ENCODE data around the gene GPR155.

GRCh38 chr2:174477759-174478158 lies 9.1 kb downstream of the GPR155 start:
- no peak for TF ChIP-seq CTCF (IDR thresholded peaks at IDR 0.05; ENCODE audit: low read depth, low read length, missing input control)
- no peak for TF ChIP-seq GABPA (IDR thresholded peaks at IDR 0.05 in 1 of 2, conservative IDR thresholded peaks at IDR 0.05 in 1 of 2)
- no peak for TF ChIP-seq RXRA (IDR thresholded peaks at IDR 0.05)
- TF ChIP-seq ATF3 (IDR thresholded peaks at IDR 0.05), result no peak
- no peak for TF ChIP-seq SP1 (IDR thresholded peaks at IDR 0.05)
- no peak for TF ChIP-seq EGR1 (IDR thresholded peaks at IDR 0.05; ENCODE audit: low read depth in 2 of 2)
- TF ChIP-seq TAF1 (conservative IDR thresholded peaks at IDR 0.05), result no peak
- TF ChIP-seq, protein P1, sequence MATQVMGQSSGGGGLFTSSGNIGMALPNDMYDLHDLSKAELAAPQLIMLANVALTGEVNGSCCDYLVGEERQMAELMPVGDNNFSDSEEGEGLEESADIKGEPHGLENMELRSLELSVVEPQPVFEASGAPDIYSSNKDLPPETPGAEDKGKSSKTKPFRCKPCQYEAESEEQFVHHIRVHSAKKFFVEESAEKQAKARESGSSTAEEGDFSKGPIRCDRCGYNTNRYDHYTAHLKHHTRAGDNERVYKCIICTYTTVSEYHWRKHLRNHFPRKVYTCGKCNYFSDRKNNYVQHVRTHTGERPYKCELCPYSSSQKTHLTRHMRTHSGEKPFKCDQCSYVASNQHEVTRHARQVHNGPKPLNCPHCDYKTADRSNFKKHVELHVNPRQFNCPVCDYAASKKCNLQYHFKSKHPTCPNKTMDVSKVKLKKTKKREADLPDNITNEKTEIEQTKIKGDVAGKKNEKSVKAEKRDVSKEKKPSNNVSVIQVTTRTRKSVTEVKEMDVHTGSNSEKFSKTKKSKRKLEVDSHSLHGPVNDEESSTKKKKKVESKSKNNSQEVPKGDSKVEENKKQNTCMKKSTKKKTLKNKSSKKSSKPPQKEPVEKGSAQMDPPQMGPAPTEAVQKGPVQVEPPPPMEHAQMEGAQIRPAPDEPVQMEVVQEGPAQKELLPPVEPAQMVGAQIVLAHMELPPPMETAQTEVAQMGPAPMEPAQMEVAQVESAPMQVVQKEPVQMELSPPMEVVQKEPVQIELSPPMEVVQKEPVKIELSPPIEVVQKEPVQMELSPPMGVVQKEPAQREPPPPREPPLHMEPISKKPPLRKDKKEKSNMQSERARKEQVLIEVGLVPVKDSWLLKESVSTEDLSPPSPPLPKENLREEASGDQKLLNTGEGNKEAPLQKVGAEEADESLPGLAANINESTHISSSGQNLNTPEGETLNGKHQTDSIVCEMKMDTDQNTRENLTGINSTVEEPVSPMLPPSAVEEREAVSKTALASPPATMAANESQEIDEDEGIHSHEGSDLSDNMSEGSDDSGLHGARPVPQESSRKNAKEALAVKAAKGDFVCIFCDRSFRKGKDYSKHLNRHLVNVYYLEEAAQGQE (IDR thresholded peaks at IDR 0.05), result no peak
- no peak for TF ChIP-seq RAD21 (IDR thresholded peaks at IDR 0.05)
- no peak for TF ChIP-seq JUND (IDR thresholded peaks at IDR 0.05)
- TF ChIP-seq HNF4G (IDR thresholded peaks at IDR 0.05), result no peak
